Neural progenitor cell (in vitro differentiated cells): ENCODE results near the gene TTC3. TPM values are rescaled to one million over a fixed set of nuclear protein-coding genes. Genes with fewer than 3 reads are reported as not detected.

Experiments used
- DNase-seq: peaks from one replicate; pipeline ENCODE4 v3.0.0-alpha.2; 2016; ENCODE audit warnings: low spot score
- H2AFZ ChIP-seq: fragments of 200-600 bp; sonication (generic); replicated peaks from 2 replicates; pipeline ENCODE4 v1.6.1; 2016; ENCODE audit warnings: antibody characterized with exemption
- H3F3A ChIP-seq: fragments of 200-600 bp; sonication (generic); 2 replicates; pipeline ENCODE4 v1.6.1; 2016; ENCODE audit warnings: antibody characterized with exemption, low read depth
- H3K27ac ChIP-seq: fragments of 200-600 bp; sonication (generic); 2 replicates; pipeline ENCODE4 v1.5.1; 2016; ENCODE audit warnings: mild to moderate bottlenecking
- H3K27me3 ChIP-seq: fragments of 200-600 bp; sonication (generic); 2 replicates; pipeline ENCODE4 v1.6.1; 2016; ENCODE audit warnings: mild to moderate bottlenecking, moderate library complexity
- H3K36me3 ChIP-seq: fragments of 200-600 bp; sonication (generic); 2 replicates; pipeline ENCODE4 v1.5.1; 2016
- H3K4me1 ChIP-seq: fragments of 200-600 bp; sonication (generic); 2 replicates; pipeline ENCODE4 v1.6.1; 2016; ENCODE audit warnings: mixed run types
- H3K4me2 ChIP-seq: fragments of 200-600 bp; sonication (generic); 2 replicates; pipeline ENCODE4 v1.6.1; 2016
- H3K4me3 ChIP-seq: fragments of 200-600 bp; sonication (generic); 2 replicates; pipeline ENCODE4 v1.5.1; 2016
- H3K79me2 ChIP-seq: fragments of 200-600 bp; sonication (generic); 2 replicates; pipeline ENCODE4 v1.6.1; 2016; ENCODE audit warnings: low read depth
- H3K9ac ChIP-seq: fragments of 200-600 bp; sonication (generic); 2 replicates; pipeline ENCODE4 v1.6.1; 2016
- H3K9me3 ChIP-seq: fragments of 200-600 bp; sonication (generic); 2 replicates; pipeline ENCODE4 v1.5.1; 2016; ENCODE audit warnings: low read depth
- H4K20me1 ChIP-seq: fragments of 200-600 bp; sonication (generic); 2 replicates; pipeline ENCODE4 v1.6.1; 2016; ENCODE audit warnings: low read depth
- H3K27ac Mint-ChIP-seq: 3 replicates; pipeline ENCODE4 v1.8.0; 2021; ENCODE audit warnings: mixed read lengths
- H3K27me3 Mint-ChIP-seq: 2 replicates; pipeline ENCODE4 v1.8.0; 2022; ENCODE audit warnings: low read depth, mild to moderate bottlenecking, inconsistent platforms, moderate library complexity, mixed read lengths; ENCODE audit not compliant: insufficient read depth
- H3K36me3 Mint-ChIP-seq: 3 replicates; pipeline ENCODE4 v1.8.0; 2021; ENCODE audit warnings: mixed read lengths
- H3K4me1 Mint-ChIP-seq: 3 replicates; pipeline ENCODE4 v1.8.0; 2021; ENCODE audit warnings: mixed read lengths
- H3K4me3 Mint-ChIP-seq: 3 replicates; pipeline ENCODE4 v1.8.0; 2021; ENCODE audit warnings: mild to moderate bottlenecking, moderate library complexity, mixed read lengths
- H3K9me3 Mint-ChIP-seq: 3 replicates; pipeline ENCODE4 v1.8.0; 2020; ENCODE audit warnings: mixed read lengths
- CTCF ChIP-seq: fragments of 200-600 bp; sonication (generic); IDR thresholded peaks from 2 replicates; pipeline ENCODE4 v1.5.1; 2017; ENCODE audit warnings: antibody characterized with exemption, mild to moderate bottlenecking
- EZH2 ChIP-seq: fragments of 200-600 bp; sonication (generic); IDR thresholded peaks from 2 replicates; pipeline ENCODE4 v1.6.1; 2017; ENCODE audit warnings: antibody characterized with exemption, mild to moderate bottlenecking, moderate library complexity
- EZH2phosphoT487 ChIP-seq: fragments of 200-600 bp; sonication (generic); IDR thresholded peaks from 2 replicates; pipeline ENCODE4 v1.6.1; 2017; ENCODE audit warnings: antibody characterized with exemption
- total RNA-seq: library from RNA; depleted of rRNA; stranded (reverse); fragments of >200 nt; gene quantifications from 2 replicates; pipeline ENCODE4 v1.2.3, GENCODE V29; 2015; ENCODE audit warnings: low replicate concordance

Gene TTC3
- total RNA-seq, 1 donor from 2014 or later = 135 TPM

- Histone ChIP-seq H3F3A (peaks cover 39% of the 10 kb centered on the region), H2AFZ (no peak overlapping the region), H3K4me1 (peaks cover 33% of the 10 kb centered on the region), H3K9me3 (no peaks in the 10 kb centered on the region), H3K9ac (no peak overlapping the region), H3K79me2 (peaks cover 60% of the 10 kb centered on the region), H3K36me3 (no peaks in the 10 kb centered on the region), H3K27ac (no peak overlapping the region), H3K4me3 (peak overlapping the region; percentile 86), H3K27me3 (peaks cover 23% of the 10 kb centered on the region), H3K4me2 (peak overlapping the region; percentile 98), H4K20me1 (peaks cover 23% of the 10 kb centered on the region)
- peaks cover 22% of the 10 kb centered on the region for H3K9me3 Mint-ChIP-seq
- DNase-seq = no peak
- peaks cover 9% of the 10 kb centered on the region for H3K27me3 Mint-ChIP-seq
- H3K27ac Mint-ChIP-seq = peak overlapping the region; percentile 94
- H3K4me1 Mint-ChIP-seq = peaks cover 36% of the 10 kb centered on the region
- peaks cover 21% of the 10 kb centered on the region for H3K36me3 Mint-ChIP-seq
- peak overlapping the region; percentile 96 for H3K4me3 Mint-ChIP-seq
- TF ChIP-seq CTCF = no peak
- TF ChIP-seq EZH2phosphoT487 = no peak
- no peak for TF ChIP-seq EZH2
Observed at GRCh38 chr21:37074546-37074945, 1.5 kb downstream of the TTC3 start.

- peaks cover 67% of the 10 kb centered on the region for H3K79me2 ChIP-seq
- no peak overlapping the region for H3K27ac Mint-ChIP-seq
- H3K27ac ChIP-seq = no peak overlapping the region
- peaks cover 22% of the 10 kb centered on the region for H3K36me3 Mint-ChIP-seq
- H3F3A ChIP-seq = peaks cover 34% of the 10 kb centered on the region
- H3K27me3 ChIP-seq = peaks cover 23% of the 10 kb centered on the region
- peaks cover 23% of the 10 kb centered on the region for H4K20me1 ChIP-seq
- DNase-seq = no peak
- H3K27me3 Mint-ChIP-seq = peaks cover 9% of the 10 kb centered on the region
- H3K36me3 ChIP-seq = no peaks in the 10 kb centered on the region
- peaks cover 33% of the 10 kb centered on the region for H3K4me1 Mint-ChIP-seq
- peaks cover 29% of the 10 kb centered on the region for H3K9me3 Mint-ChIP-seq
- H3K9ac ChIP-seq = no peak overlapping the region
- no peak overlapping the region for H3K4me2 ChIP-seq
- H3K4me1 ChIP-seq = peaks cover 25% of the 10 kb centered on the region
- H2AFZ ChIP-seq = no peak overlapping the region
- no peaks in the 10 kb centered on the region for H3K9me3 ChIP-seq
- H3K4me3 ChIP-seq = no peak overlapping the region
- no peak for TF ChIP-seq CTCF
- TF ChIP-seq EZH2 = peak; percentile 16
- H3K4me3 Mint-ChIP-seq = peak overlapping the region; percentile 96
Observed at GRCh38 chr21:37075214-37075770, 2.2 kb downstream of the TTC3 start.

- Mint-ChIP-seq H3K9me3 (peaks cover 35% of the 10 kb centered on the region), H3K27me3 (peaks cover 9% of the 10 kb centered on the region), H3K27ac (no peak overlapping the region), H3K4me1 (peaks cover 24% of the 10 kb centered on the region), H3K4me3 (no peak overlapping the region), H3K36me3 (peaks cover 24% of the 10 kb centered on the region)
- Histone ChIP-seq H2AFZ (no peak overlapping the region), H3F3A (peaks cover 25% of the 10 kb centered on the region), H3K4me3 (no peak overlapping the region), H3K9ac (no peak overlapping the region), H3K9me3 (no peaks in the 10 kb centered on the region), H3K27me3 (peaks cover 23% of the 10 kb centered on the region), H3K36me3 (no peaks in the 10 kb centered on the region), H4K20me1 (peaks cover 23% of the 10 kb centered on the region), H3K79me2 (peaks cover 75% of the 10 kb centered on the region), H3K4me1 (peaks cover 15% of the 10 kb centered on the region), H3K4me2 (no peak overlapping the region), H3K27ac (no peak overlapping the region)
- TF ChIP-seq CTCF (no peak), EZH2 (no peak), EZH2phosphoT487 (no peak)
- DNase-seq = no peak
Observed at GRCh38 chr21:37076087-37076850, 3.2 kb downstream of the TTC3 start.
